Progenitor cell of endocrine pancreas (in vitro differentiated cells): ENCODE results near the gene DAZAP1. TPM values are rescaled to one million over a fixed set of nuclear protein-coding genes. Genes with fewer than 3 reads are reported as not detected.

Source experiments
- DNase-seq: peaks from one replicate; pipeline ENCODE4 v3.0.0; 2021; ENCODE audit warnings: low spot score; ENCODE audit not compliant: unreplicated experiment
- H3K27ac Mint-ChIP-seq: 2 replicates; pipeline ENCODE4 v1.8.0; 2021; ENCODE audit warnings: mild to moderate bottlenecking, moderate library complexity, mixed read lengths
- H3K27me3 Mint-ChIP-seq: 2 replicates; pipeline ENCODE4 v1.8.0; 2021; ENCODE audit warnings: mixed read lengths
- H3K36me3 Mint-ChIP-seq: 2 replicates; pipeline ENCODE4 v1.8.0; 2022; ENCODE audit warnings: mixed read lengths; ENCODE audit not compliant: insufficient read depth
- H3K4me1 Mint-ChIP-seq: 2 replicates; pipeline ENCODE4 v1.8.0; 2021; ENCODE audit warnings: low read depth, mixed read lengths
- H3K4me3 Mint-ChIP-seq: 2 replicates; pipeline ENCODE4 v1.8.0; 2021; ENCODE audit warnings: low read depth, mild to moderate bottlenecking, moderate library complexity, mixed read lengths
- H3K9me3 Mint-ChIP-seq: 2 replicates; pipeline ENCODE4 v1.8.0; 2021; ENCODE audit warnings: low read depth, mixed read lengths
- total RNA-seq: library from RNA; stranded (reverse); gene quantifications from 2 replicates; pipeline ENCODE4 v1.2.1, GENCODE V29; 2021
- TF ChIP-seq, protein P1 (sequence below): fragments of 200-600 bp; sonication (generic); IDR thresholded peaks from one replicate; pipeline ENCODE4 v1.5.0; 2021; ENCODE audit warnings: antibody characterized with exemption, mild to moderate bottlenecking; ENCODE audit not compliant: unreplicated experiment

DAZAP1 gene
- total RNA-seq, 1 donor from 2014 or later: 131 TPM

GRCh38 chr19:1447504-1447903 is 40.1 kb downstream of the DAZAP1 start:
- TF ChIP-seq, protein P1, sequence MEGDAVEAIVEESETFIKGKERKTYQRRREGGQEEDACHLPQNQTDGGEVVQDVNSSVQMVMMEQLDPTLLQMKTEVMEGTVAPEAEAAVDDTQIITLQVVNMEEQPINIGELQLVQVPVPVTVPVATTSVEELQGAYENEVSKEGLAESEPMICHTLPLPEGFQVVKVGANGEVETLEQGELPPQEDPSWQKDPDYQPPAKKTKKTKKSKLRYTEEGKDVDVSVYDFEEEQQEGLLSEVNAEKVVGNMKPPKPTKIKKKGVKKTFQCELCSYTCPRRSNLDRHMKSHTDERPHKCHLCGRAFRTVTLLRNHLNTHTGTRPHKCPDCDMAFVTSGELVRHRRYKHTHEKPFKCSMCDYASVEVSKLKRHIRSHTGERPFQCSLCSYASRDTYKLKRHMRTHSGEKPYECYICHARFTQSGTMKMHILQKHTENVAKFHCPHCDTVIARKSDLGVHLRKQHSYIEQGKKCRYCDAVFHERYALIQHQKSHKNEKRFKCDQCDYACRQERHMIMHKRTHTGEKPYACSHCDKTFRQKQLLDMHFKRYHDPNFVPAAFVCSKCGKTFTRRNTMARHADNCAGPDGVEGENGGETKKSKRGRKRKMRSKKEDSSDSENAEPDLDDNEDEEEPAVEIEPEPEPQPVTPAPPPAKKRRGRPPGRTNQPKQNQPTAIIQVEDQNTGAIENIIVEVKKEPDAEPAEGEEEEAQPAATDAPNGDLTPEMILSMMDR: no peak
- no peak for DNase-seq
- peaks cover 3% of the 10 kb centered on the region for H3K36me3 Mint-ChIP-seq
- H3K9me3 Mint-ChIP-seq: no peaks in the 10 kb centered on the region
- H3K27me3 Mint-ChIP-seq: peaks cover 34% of the 10 kb centered on the region
- no peak overlapping the region for H3K27ac Mint-ChIP-seq
- peak overlapping the region; percentile 54 for H3K4me3 Mint-ChIP-seq
- H3K4me1 Mint-ChIP-seq: no peaks in the 10 kb centered on the region

GRCh38 chr19:1447944-1448343 is 40.6 kb downstream of the DAZAP1 start:
- H3K36me3 Mint-ChIP-seq: no peaks in the 10 kb centered on the region
- no peak for DNase-seq
- H3K4me1 Mint-ChIP-seq: no peaks in the 10 kb centered on the region
- no peaks in the 10 kb centered on the region for H3K9me3 Mint-ChIP-seq
- peak overlapping the region; percentile 26 for H3K4me3 Mint-ChIP-seq
- TF ChIP-seq, protein P1: no peak
- H3K27ac Mint-ChIP-seq: no peak overlapping the region
- peaks cover 36% of the 10 kb centered on the region for H3K27me3 Mint-ChIP-seq

GRCh38 chr19:1449467-1450442 is 42.4 kb downstream of the DAZAP1 start, which contains the start of gene APC2:
APC2 (plus strand) TSS chr19:1450121; CDS start chr19:1453002, 2,881 bp downstream.
- Mint-ChIP-seq H3K4me3 (no peak within 1 kb of the TSS), H3K9me3 (no peaks in the 10 kb centered on the region), H3K36me3 (no peaks in the 10 kb centered on the region), H3K27ac (no peak within 1 kb of the TSS), H3K4me1 (no peaks in the 10 kb centered on the region), H3K27me3 (peaks cover 42% of the 10 kb centered on the region)
- DNase-seq: no peak
- TF ChIP-seq, protein P1: no peak

DNA sequence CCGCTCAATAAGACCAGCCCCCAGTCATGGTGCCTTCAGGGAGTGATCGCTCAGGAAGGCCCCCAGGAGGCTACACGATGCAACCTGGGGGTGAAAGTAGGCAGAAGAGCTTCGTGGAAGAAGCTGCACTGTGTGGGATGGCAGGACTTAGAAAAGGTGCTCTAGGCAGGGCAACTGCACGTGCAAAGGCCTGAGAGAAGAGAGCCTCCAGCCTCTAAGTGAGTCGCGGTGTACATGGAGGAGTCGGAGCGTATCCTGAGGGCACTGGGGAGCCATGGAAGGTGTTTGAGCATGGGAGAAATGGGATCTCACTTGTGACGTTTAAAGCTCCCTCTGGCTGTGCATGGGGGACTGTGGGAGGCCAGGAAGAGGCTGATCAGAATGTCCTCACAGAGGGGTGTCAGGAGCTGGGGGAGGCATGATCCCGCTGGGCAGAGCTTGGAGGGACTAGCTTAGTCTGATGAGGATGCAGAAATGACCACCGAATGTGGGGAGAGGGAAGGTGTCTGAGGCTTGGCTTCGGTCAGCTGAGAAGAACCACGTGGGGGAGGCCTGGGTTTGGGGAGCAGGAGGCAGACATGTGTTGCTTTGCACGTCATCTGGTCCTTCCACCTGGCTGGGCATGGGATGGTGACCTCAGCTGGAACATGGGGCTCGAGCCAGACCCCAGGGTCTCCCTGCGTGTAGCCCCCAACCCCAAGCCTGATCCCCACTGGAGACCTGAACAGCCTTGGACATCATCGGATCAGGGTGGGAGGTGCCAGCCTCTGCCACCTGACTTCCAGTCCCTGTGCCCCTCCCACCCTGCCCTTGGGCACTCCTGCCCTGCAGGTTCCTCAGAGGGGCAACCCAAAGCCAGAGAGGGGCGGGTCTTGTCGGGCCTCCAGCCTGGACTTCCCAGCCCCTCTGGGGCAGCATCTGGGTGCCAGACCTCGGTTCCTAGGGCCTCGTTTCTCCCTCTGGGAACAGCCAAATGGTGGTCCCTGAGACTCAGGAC is 43.6 kb downstream of the DAZAP1 start:
- H3K27me3 Mint-ChIP-seq: peaks cover 49% of the 10 kb centered on the region
- H3K4me1 Mint-ChIP-seq: no peaks in the 10 kb centered on the region
- TF ChIP-seq, protein P1: no peak
- DNase-seq: no peak
- H3K27ac Mint-ChIP-seq: no peak overlapping the region
- no peaks in the 10 kb centered on the region for H3K9me3 Mint-ChIP-seq
- no peak overlapping the region for H3K4me3 Mint-ChIP-seq
- no peaks in the 10 kb centered on the region for H3K36me3 Mint-ChIP-seq
